GM23248 (cell line): ENCODE data around the gene CHRNB4. TPM values are rescaled to one million over a fixed set of nuclear protein-coding genes. Genes with fewer than 3 reads are reported as not detected.

Experiments used
- DNase-seq: peaks from one replicate; pipeline ENCODE4 v3.0.0-alpha.2; 2015
- H2AFZ ChIP-seq: fragments of 200-600 bp; sonication (generic); 2 replicates; pipeline ENCODE4 v1.6.1; 2016; ENCODE audit warnings: antibody characterized with exemption
- H3F3A ChIP-seq: fragments of 200-600 bp; sonication (generic); 2 replicates; pipeline ENCODE4 v1.6.1; 2016; ENCODE audit warnings: mild to moderate bottlenecking, antibody characterized with exemption, mixed run types; ENCODE audit not compliant: insufficient read depth
- H3K27ac ChIP-seq: fragments of 200-600 bp; sonication (generic); 2 replicates; pipeline ENCODE4 v1.5.1; 2016; ENCODE audit warnings: mild to moderate bottlenecking
- H3K27me3 ChIP-seq: fragments of 200-600 bp; sonication (generic); replicated peaks from 2 replicates; pipeline ENCODE4 v1.6.1; 2016; ENCODE audit warnings: mild to moderate bottlenecking; ENCODE audit not compliant: insufficient read depth
- H3K36me3 ChIP-seq: fragments of 200-600 bp; sonication (generic); 2 replicates; pipeline ENCODE4 v1.6.1; 2016; ENCODE audit warnings: low read depth, mild to moderate bottlenecking
- H3K4me1 ChIP-seq: fragments of 200-600 bp; sonication (generic); 2 replicates; pipeline ENCODE4 v1.6.1; 2016; ENCODE audit warnings: mild to moderate bottlenecking; ENCODE audit not compliant: insufficient read depth
- H3K4me2 ChIP-seq: fragments of 200-600 bp; sonication (generic); one replicate; pipeline ENCODE4 v1.6.1; 2016; ENCODE audit warnings: mild to moderate bottlenecking; ENCODE audit not compliant: unreplicated experiment
- H3K4me3 ChIP-seq: fragments of 200-600 bp; sonication (generic); 2 replicates; pipeline ENCODE4 v1.5.1; 2016; ENCODE audit warnings: mild to moderate bottlenecking
- H3K79me2 ChIP-seq: fragments of 200-600 bp; sonication (generic); 2 replicates; pipeline ENCODE4 v1.6.1; 2016; ENCODE audit warnings: mild to moderate bottlenecking; ENCODE audit not compliant: insufficient read depth
- H3K9ac ChIP-seq: fragments of 200-600 bp; sonication (generic); 2 replicates; pipeline ENCODE4 v1.6.1; 2016; ENCODE audit warnings: mild to moderate bottlenecking
- H3K9me2 ChIP-seq: fragments of 200-600 bp; sonication (generic); 2 replicates; pipeline ENCODE4 v1.6.1; 2016; ENCODE audit warnings: mixed run types, mild to moderate bottlenecking, moderate library complexity; ENCODE audit not compliant: insufficient read depth
- H3K9me3 ChIP-seq: fragments of 200-600 bp; sonication (generic); one replicate; pipeline ENCODE4 v1.6.1; 2017; ENCODE audit warnings: low read depth
- H4K20me1 ChIP-seq: fragments of 200-600 bp; sonication (generic); 2 replicates; pipeline ENCODE4 v1.6.0; 2016; ENCODE audit not compliant: insufficient read depth
- EZH2 ChIP-seq: fragments of 200-600 bp; sonication (generic); IDR thresholded peaks from 2 replicates; pipeline ENCODE4 v1.6.1; 2018; ENCODE audit warnings: antibody characterized with exemption, mild to moderate bottlenecking; ENCODE audit not compliant: insufficient read depth, poor library complexity, severe bottlenecking
- EZH2phosphoT487 ChIP-seq: fragments of 200-600 bp; sonication (generic); IDR thresholded peaks from 2 replicates; pipeline ENCODE4 v1.6.1; 2018; ENCODE audit warnings: antibody characterized with exemption, moderate library complexity, mild to moderate bottlenecking, low read depth; ENCODE audit not compliant: insufficient read depth
- WGBS, 2 experiments: methylation state at CpG; one replicate each; pipeline ENCODE4 v1.1.6; 2015 to 2017; ENCODE audit warnings: low lambda C conversion rate in 2 of 2, low coverage in 1 of 2; ENCODE audit errors: missing lambda C conversion rate in 2 of 2; 5-methylcytosine and 5-hydroxymethylcytosine counted together
- in situ Hi-C: fragments of 300-500 bp; cut with MboI; formaldehyde crosslinking; loops from 2 replicates; pipeline ENCODE4 v1.15.0; 2020
- polyA plus RNA-seq: library from polyadenylated mRNA; unstranded; fragments of >200 nt; fragmentation: Nextera tagmentation; extraction: Ambion mirVana; gene quantifications from 2 replicates; pipeline ENCODE4 v1.2.1, GENCODE V29; 2016
- total RNA-seq: library from RNA; depleted of rRNA; stranded (reverse); fragments of >200 nt; shearing (Covaris generic); gene quantifications from 2 replicates; pipeline ENCODE4 v1.2.3, GENCODE V29; 2014

CHRNB4 gene
- total and polyA plus RNA-seq, 2 experiments from 2014 or later = not detected

DNA sequence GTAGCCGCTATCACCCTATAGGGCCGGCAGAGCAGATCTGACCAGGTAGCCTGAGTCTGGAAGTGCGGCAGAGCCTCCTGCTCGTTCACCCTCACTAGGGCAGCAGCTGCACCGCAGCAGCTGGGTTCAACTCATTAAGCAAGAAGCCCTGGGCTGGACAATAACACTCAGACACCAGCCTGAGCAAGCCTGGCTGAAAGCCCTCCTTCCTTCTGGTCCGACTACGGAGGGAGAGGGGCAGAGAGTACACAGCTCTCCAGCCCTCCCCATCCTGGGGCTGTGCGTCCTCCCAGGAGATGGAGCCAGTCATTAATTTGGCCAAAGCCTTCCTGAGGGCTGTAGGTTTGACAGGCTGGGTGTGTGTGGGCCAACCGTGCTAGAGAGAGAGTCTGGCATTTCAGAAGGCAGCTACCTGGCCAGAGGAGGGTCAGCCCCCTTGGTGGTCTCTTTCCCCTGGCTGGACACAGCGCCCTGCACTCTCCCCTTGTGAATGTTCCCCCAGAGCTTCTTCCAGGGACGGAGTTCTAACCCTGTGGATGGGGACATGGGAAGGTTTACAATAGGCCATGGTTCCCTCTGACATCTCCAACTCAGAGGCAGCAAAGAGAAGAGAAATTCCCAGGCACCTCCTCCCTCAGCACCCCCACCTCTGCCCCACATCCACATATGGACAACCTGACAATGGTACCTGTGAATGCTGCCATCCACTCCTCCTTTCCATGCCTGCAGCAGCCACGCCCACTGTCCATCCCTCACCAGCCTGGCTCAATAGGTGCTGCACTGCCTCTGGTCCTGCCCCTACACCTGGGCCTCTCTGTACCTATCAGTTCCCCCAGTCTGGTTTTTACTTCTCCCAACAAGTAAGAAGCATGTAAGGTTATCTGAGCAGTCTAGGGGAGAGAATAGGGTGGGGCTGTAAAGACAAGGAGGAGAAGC is 6.5 kb downstream of the CHRNB4 start:
- no peak overlapping the region for H3K9ac ChIP-seq
- no peaks in the 10 kb centered on the region for H3K4me1 ChIP-seq
- H3K27me3 ChIP-seq = peaks cover under 1% of the 10 kb centered on the region
- no peak overlapping the region for H3K27ac ChIP-seq
- no peaks in the 10 kb centered on the region for H3K9me2 ChIP-seq
- TF ChIP-seq EZH2 (no peak), EZH2phosphoT487 (no peak)
- H3K9me3 ChIP-seq = no peaks in the 10 kb centered on the region
- no peak overlapping the region for H2AFZ ChIP-seq
- no peaks in the 10 kb centered on the region for H4K20me1 ChIP-seq
- no peak for DNase-seq
- no peaks in the 10 kb centered on the region for H3K36me3 ChIP-seq
- H3F3A ChIP-seq = no peaks in the 10 kb centered on the region
- WGBS, 2 experiments = 55 to 63% methylated on average over 12 of the region's 12 CpGs
- no peak overlapping the region for H3K4me3 ChIP-seq
- no peak overlapping the region for H3K4me2 ChIP-seq
- in situ Hi-C loops = no loop called here
- no peaks in the 10 kb centered on the region for H3K79me2 ChIP-seq

DNA sequence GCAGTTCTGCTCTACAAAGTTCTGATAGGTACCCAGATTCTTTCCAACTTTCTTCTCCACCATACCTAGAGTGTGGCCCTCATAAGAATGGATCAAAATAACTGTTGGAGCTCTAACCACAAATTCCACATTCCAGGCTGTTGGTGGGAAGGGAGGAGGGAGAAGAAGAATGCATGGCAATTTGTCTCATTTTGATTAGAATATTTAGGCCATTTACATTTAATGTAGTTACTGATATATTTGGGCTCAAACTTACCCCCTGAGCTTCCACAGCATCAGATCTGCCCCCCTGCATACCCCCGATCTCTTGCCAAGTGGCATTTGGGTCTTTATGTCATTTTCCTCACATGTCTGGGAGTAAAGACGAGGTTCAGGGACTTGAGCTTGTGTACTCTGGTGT is 7.7 kb downstream of the CHRNB4 start:
- H3K9me2 ChIP-seq = no peaks in the 10 kb centered on the region
- no peak overlapping the region for H3K4me3 ChIP-seq
- H2AFZ ChIP-seq = no peak overlapping the region
- H3K4me2 ChIP-seq = no peak overlapping the region
- H4K20me1 ChIP-seq = no peaks in the 10 kb centered on the region
- no peaks in the 10 kb centered on the region for H3K4me1 ChIP-seq
- WGBS, 2 experiments = 26 to 45% methylated on average over 2 of the region's 2 CpGs
- peaks cover 4% of the 10 kb centered on the region for H3K27me3 ChIP-seq
- H3F3A ChIP-seq = no peaks in the 10 kb centered on the region
- no peak overlapping the region for H3K9ac ChIP-seq
- no peaks in the 10 kb centered on the region for H3K9me3 ChIP-seq
- DNase-seq = no peak
- H3K79me2 ChIP-seq = no peaks in the 10 kb centered on the region
- no peak overlapping the region for H3K27ac ChIP-seq
- TF ChIP-seq EZH2phosphoT487 = no peak
- TF ChIP-seq EZH2 = no peak
- no peaks in the 10 kb centered on the region for H3K36me3 ChIP-seq
- in situ Hi-C loops = no loop called here

DNA sequence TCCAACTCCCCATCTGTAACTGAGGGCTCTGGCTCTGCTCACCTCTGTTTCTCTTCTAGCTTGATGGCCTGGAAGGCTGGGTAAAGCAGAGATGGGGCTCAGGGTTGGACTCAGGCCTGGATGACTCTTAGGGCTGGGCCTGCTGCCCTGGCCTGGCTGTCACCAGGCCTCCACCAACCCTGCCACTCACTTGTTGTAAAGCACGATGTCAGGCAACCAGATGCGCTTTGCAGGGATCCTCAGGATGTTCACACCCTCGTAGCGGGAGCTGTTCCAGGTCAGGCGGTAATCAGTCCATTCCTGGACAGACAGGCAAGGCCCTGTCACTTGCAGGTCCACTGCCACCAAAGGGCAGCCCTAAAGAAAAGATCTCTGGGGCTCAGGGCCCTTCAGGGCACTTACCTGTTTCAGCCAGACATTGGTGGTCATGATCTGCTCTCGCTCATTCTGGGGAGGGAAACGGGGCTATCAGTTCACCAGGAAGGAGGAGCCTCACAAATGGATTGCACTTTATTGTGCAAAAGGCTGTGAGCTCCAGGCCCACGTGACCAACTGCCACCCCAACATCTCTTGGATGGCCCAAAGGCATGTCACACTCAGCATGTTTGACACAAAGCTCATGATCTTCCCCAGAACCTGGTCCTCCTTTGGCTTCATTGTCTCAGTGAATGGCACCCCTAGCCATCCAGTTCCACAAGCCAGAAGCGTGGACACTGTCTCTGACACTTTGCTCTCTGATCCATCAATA is 9.9 kb downstream of the CHRNB4 start:
- TF ChIP-seq EZH2 = no peak
- TF ChIP-seq EZH2phosphoT487 = no peak
- Histone ChIP-seq H4K20me1 (no peaks in the 10 kb centered on the region), H3K79me2 (no peaks in the 10 kb centered on the region), H3K36me3 (no peaks in the 10 kb centered on the region), H3K4me2 (no peak overlapping the region), H3K27ac (no peak overlapping the region), H3K4me1 (no peaks in the 10 kb centered on the region), H2AFZ (no peak overlapping the region), H3K9ac (no peak overlapping the region), H3K9me2 (no peaks in the 10 kb centered on the region), H3K4me3 (no peak overlapping the region), H3F3A (no peaks in the 10 kb centered on the region), H3K27me3 (peaks cover 27% of the 10 kb centered on the region), H3K9me3 (no peaks in the 10 kb centered on the region)
- in situ Hi-C loops = no loop called here
- 40 to 44% methylated on average over 9 of the region's 9 CpGs for WGBS, 2 experiments
- DNase-seq = no peak

DNA sequence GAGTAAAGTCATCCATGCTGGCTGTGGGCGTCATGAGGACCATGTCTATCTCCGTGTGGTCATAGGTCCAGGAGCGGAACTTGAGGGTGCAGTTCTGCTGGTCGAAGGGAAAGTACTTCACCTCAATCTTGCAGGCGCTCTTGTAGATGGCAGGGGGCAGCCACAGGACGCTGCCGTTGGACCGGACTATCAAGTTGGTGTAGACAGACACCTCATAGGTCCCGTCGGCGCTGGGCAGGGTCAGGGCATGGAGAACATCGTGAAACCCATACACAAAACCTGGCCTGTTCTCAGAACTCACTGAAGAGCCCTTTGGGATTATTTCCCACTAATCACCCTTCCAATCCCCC is 11.3 kb downstream of the CHRNB4 start:
- no peaks in the 10 kb centered on the region for H3K36me3 ChIP-seq
- H3K9ac ChIP-seq = no peak overlapping the region
- H3K27ac ChIP-seq = no peak overlapping the region
- H3K4me1 ChIP-seq = no peaks in the 10 kb centered on the region
- TF ChIP-seq EZH2phosphoT487 (no peak), EZH2 (no peak)
- H3K79me2 ChIP-seq = no peaks in the 10 kb centered on the region
- 76 to 81% methylated on average over 12 of the region's 12 CpGs for WGBS, 2 experiments
- no peak overlapping the region for H3K4me2 ChIP-seq
- in situ Hi-C loops = no loop called here
- H4K20me1 ChIP-seq = no peaks in the 10 kb centered on the region
- no peaks in the 10 kb centered on the region for H3K9me3 ChIP-seq
- no peak overlapping the region for H2AFZ ChIP-seq
- no peak overlapping the region for H3K4me3 ChIP-seq
- peaks cover 40% of the 10 kb centered on the region for H3K27me3 ChIP-seq
- DNase-seq = no peak
- no peaks in the 10 kb centered on the region for H3F3A ChIP-seq
- H3K9me2 ChIP-seq = no peaks in the 10 kb centered on the region
